K562 (cell line): Measurements from ENCODE around the gene ACTR1B. TPM values are rescaled to one million over a fixed set of nuclear protein-coding genes. Genes with fewer than 3 reads are reported as not detected.

Experiments
- ATF7 ChIP-seq: fragments of 450-650 bp; IDR thresholded peaks from 2 replicates; pipeline ENCODE4 v1.7.1; 2014; ENCODE audit warnings: mild to moderate bottlenecking, moderate library complexity
- CEBPZ ChIP-seq: fragments of 150-350 bp; IDR thresholded peaks from 2 replicates; pipeline ENCODE4 v1.6.1; 2014; ENCODE audit warnings: low read depth, mild to moderate bottlenecking, low read length, borderline replicate concordance
- DPF2 ChIP-seq: fragments of 450-650 bp; IDR thresholded peaks from 2 replicates; pipeline ENCODE4 v1.6.1; 2016
- E2F4 ChIP-seq: sonication (generic); formaldehyde crosslinking; IDR thresholded peaks from 2 replicates; pipeline ENCODE4 v1.8.0; 2022; ENCODE audit warnings: mild to moderate bottlenecking, low read depth, missing genetic modification reagents
- ETV6 ChIP-seq, 3 experiments: fragments of 150-350 bp in 1 of 3; sonication (generic) in 1 of 3; formaldehyde crosslinking in 1 of 3; IDR thresholded peaks; 2 replicates each; pipeline versions ENCODE4 v1.6.1 to v1.8.0; 2014 to 2022; ENCODE audit warnings: borderline replicate concordance in 2 of 3, low read depth in 2 of 3, antibody characterized with exemption in 1 of 3, low read length in 1 of 3, mild to moderate bottlenecking in 1 of 3, missing genetic modification reagents in 1 of 3
- GATAD2B ChIP-seq: fragments of 450-650 bp; IDR thresholded peaks from 2 replicates; pipeline ENCODE4 v1.6.1; 2017; ENCODE audit warnings: mild to moderate bottlenecking, borderline replicate concordance
- HNRNPK ChIP-seq: fragments of 200-400 bp; formaldehyde crosslinking; IDR thresholded peaks from one replicate; pipeline ENCODE4 v1.6.1; 2018; ENCODE audit warnings: mild to moderate bottlenecking, low read depth, low read length; ENCODE audit not compliant: poor library complexity, severe bottlenecking
- KLF10 ChIP-seq: fragments of 250-450 bp; sonication (Bioruptor Pico); IDR thresholded peaks from 2 replicates; pipeline ENCODE4 v1.6.1; 2021; ENCODE audit warnings: matching md5 sums
- MBD1 ChIP-seq: fragments of 250-450 bp; sonication (Bioruptor Pico); IDR thresholded peaks from 2 replicates; pipeline ENCODE4 v1.8.0; 2022; ENCODE audit warnings: inconsistent platforms
- PRDM10 ChIP-seq: fragments of 450-650 bp; IDR thresholded peaks from 2 replicates; pipeline ENCODE4 v1.6.1; 2018; ENCODE audit not compliant: partially characterized antibody
- PTTG1 ChIP-seq: fragments of 450-650 bp; IDR thresholded peaks from 2 replicates; pipeline ENCODE4 v1.6.1; 2016; ENCODE audit warnings: low read depth, mild to moderate bottlenecking, missing genetic modification characterization, missing compliant biosample characterization
- RFX7 ChIP-seq: fragments of 250-450 bp; sonication (Bioruptor Pico); IDR thresholded peaks from 2 replicates; pipeline ENCODE4 v1.5.1; 2021; ENCODE audit warnings: mild to moderate bottlenecking
- SIRT6 ChIP-seq: IDR thresholded peaks from one replicate; pipeline ENCODE4 v1.6.1; 2012; ENCODE audit warnings: low read depth, mild to moderate bottlenecking, control low read depth, inconsistent platforms, low read length, moderate library complexity
- TARDBP ChIP-seq: fragments of 450-650 bp; IDR thresholded peaks from 2 replicates; pipeline ENCODE4 v1.6.1; 2016
- TEAD4 ChIP-seq, 2 experiments: sonication (generic) in 1 of 2; formaldehyde crosslinking in 1 of 2; IDR thresholded peaks; 2 replicates each; pipeline versions ENCODE4 v1.6.1 to v1.8.0; 2012 to 2022; ENCODE audit warnings: borderline replicate concordance in 1 of 2, inconsistent platforms in 1 of 2, low read length in 1 of 2, mild to moderate bottlenecking in 1 of 2, missing genetic modification reagents in 1 of 2
- YBX1 ChIP-seq: fragments of 450-650 bp; IDR thresholded peaks from 2 replicates; pipeline ENCODE4 v1.7.1; 2016; ENCODE audit warnings: mild to moderate bottlenecking
- ZFP30 ChIP-seq: fragments of 250-450 bp; sonication (Bioruptor Pico); IDR thresholded peaks from 2 replicates; pipeline ENCODE4 v1.8.0; 2022; ENCODE audit warnings: moderate library complexity, mild to moderate bottlenecking, inconsistent platforms, borderline replicate concordance
- ZNF12 ChIP-seq: sonication (generic); formaldehyde crosslinking; IDR thresholded peaks from 2 replicates; pipeline ENCODE4 v1.4.0; 2020; ENCODE audit warnings: mild to moderate bottlenecking, missing genetic modification reagents
- ZNF274 ChIP-seq: IDR thresholded peaks from 2 replicates; pipeline ENCODE4 v1.6.1; 2011; ENCODE audit warnings: low read depth, mild to moderate bottlenecking, low read length, moderate library complexity, borderline replicate concordance
- polyA plus RNA-seq, 8 experiments: library from polyadenylated mRNA; depleted of rRNA in 4 of 8; stranded (reverse) in 5 of 8; unstranded in 3 of 8; fragments of >200 nt; fragmentation: Nextera tagmentation in 2 of 8; fragmentation: Illumina TruSeq in 1 of 8; extraction: Ambion mirVana in 2 of 8; extraction: Trizol in 1 of 8; gene quantifications; 2 replicates each; pipeline versions ENCODE4 v1.2.1 to v1.2.3, GENCODE V29; 2011 to 2014; ENCODE audit warnings: inconsistent platforms in 1 of 8, missing spikeins in 1 of 8
- total RNA-seq, 7 experiments: library from RNA; depleted of rRNA in 6 of 7; stranded (reverse); fragments of >200 nt in 6 of 7; fragmentation: Illumina TruSeq in 2 of 7; extraction: Trizol in 2 of 7; gene quantifications; 2 replicates each; pipeline versions ENCODE4 v1.2.1 to v1.2.3, GENCODE V29; 2011 to 2021; ENCODE audit warnings: low replicate concordance in 1 of 7

The ACTR1B gene
- total and polyA plus RNA-seq, 9 of the 15 experiments (the other 6 are each of a cell fraction or from before 2014, with no cell fraction given), result 0.49 to 42.3 (median 22.5) TPM

- TF ChIP-seq TEAD4 (IDR thresholded peaks at IDR 0.05; ENCODE audit: low read length) (peak; percentile 4; the same call in 1 of the 2 replicates), TEAD4 (CRISPR knock-in tag; IDR thresholded peaks at IDR 0.05; ENCODE audit: borderline replicate concordance) (no peak), E2F4 (CRISPR knock-in tag) (no peak), MBD1 (CRISPR knock-in tag) (no peak), DPF2 (0 out of 2 replicates have a peak, but pooled peaks have one; percentile 21), GATAD2B (no peak), TARDBP (no peak), ETV6 (IDR thresholded peaks at IDR 0.05; ENCODE audit: borderline replicate concordance in 1 of 2, low read depth in 2 of 2, low read length in 1 of 2) (no peak), ETV6 (CRISPR knock-in tag; IDR thresholded peaks at IDR 0.05; ENCODE audit: borderline replicate concordance) (no peak), ATF7 (no peak), SIRT6 (no peak), YBX1 (no peak), KLF10 (CRISPR knock-in tag) (no peak), PRDM10 (peak; percentile 11), RFX7 (CRISPR knock-in tag) (no peak), CEBPZ (no peak), PTTG1 (tag) (no peak), ZNF274 (no peak), HNRNPK (no peak), ZFP30 (CRISPR knock-in tag) (no peak), ZNF12 (0 out of 2 replicates have a peak, but pooled peaks have one; percentile 13)
These were observed 10.1 kb upstream of the ACTR1B start (continued) for GRCh38 chr2:97673915-97674283.
